ENCODE measurements around the gene GABRD.
"Not testable (repeated sequence)": the region's sequence is repeated elsewhere in the genome, so short reads cannot be mapped to it uniquely, and the experiment has no call there.

The GABRD gene

DNA sequence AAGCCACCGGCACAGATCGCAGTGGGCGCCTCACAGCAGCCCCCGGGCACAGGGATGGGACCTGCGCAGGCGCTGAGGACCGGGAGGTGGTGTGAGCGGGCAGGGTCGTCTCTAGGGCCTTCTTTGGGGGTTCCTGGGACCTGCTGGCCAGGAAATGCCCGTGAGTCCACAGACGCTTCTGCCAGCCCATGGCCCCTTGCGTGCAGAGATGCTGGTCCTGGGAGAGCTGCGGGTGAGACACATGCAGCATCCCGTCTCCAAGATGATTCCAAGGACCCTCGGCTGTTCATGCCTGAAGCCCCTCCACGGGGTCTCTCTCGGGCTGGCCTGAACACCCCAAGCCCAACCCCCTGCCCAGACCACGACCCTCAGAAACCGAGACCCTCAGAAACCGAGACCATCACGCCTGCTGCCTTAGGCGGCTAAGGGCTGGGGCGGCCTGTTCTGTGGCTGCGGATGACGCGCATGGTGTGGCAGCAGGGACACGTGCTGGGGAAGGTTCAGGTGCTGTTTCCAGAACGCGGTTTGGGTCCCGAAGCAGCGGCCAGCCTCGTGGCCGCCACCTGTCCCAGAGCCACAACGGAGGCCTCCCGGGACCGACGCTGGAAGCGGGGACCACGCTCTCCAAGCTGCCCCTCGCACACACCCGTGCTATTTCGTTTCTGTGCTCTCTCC, 38.5 kb upstream of the GABRD start:
- Mint-ChIP-seq H3K27me3 (peaks cover under 1% of the 10 kb centered on the region), H3K4me3 (no peak overlapping the region), H3K36me3 (ENCODE audit: low read depth) (no peaks in the 10 kb centered on the region), H3K27ac (no peak overlapping the region), H3K4me1 (ENCODE audit: low read depth) (no peaks in the 10 kb centered on the region), H3K9me3 (no peaks in the 10 kb centered on the region)
- no peak for DNase-seq

- Mint-ChIP-seq H3K36me3 (ENCODE audit: low read depth) (no peaks in the 10 kb centered on the region), H3K27me3 (no peaks in the 10 kb centered on the region), H3K4me3 (no peak overlapping the region), H3K27ac (no peak overlapping the region), H3K9me3 (no peaks in the 10 kb centered on the region), H3K4me1 (ENCODE audit: low read depth) (no peaks in the 10 kb centered on the region)
- no peak for DNase-seq
Observed at GRCh38 chr1:1981142-1981500, 38.0 kb upstream of the GABRD start.

DNA sequence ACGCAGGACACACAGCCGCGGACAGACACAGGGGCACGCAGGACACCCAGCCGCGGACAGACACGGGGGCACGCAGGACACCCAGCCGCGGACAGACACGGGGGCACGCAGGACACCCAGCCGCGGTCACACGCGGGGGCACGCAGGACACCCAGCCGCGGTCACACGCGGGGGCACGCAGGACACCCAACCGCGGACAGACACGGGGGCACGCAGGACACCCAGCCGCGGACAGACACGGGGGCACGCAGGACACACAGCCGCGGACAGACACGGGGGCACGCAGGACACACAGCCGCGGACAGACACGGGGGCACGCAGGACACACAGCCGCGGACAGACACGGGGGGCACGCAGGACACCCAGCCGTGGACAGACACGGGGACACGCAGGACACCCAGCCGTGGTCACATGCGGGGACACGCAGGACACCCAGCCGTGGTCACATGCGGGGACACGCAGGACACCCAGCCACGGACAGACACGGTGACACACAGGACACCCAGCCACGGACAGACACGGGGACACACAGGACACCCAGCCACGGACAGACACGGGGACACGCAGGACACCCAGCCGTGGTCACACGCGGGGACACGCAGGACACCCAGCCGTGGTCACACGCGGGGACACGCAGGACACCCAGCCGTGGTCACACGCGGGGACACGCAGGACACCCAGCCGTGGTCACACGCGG, 37.4 kb upstream of the GABRD start:
- not testable (repeated sequence) for H3K36me3 Mint-ChIP-seq (ENCODE audit: low read depth); H3K27me3 Mint-ChIP-seq; H3K9me3 Mint-ChIP-seq; H3K4me1 Mint-ChIP-seq (ENCODE audit: low read depth); H3K27ac Mint-ChIP-seq; H3K4me3 Mint-ChIP-seq; DNase-seq

GRCh38 chr1:1982379-1983232, 36.5 kb upstream of the GABRD start:
- peaks cover 5% of the 10 kb centered on the region for H3K27me3 Mint-ChIP-seq
- no peak overlapping the region for H3K4me3 Mint-ChIP-seq
- no peaks in the 10 kb centered on the region for H3K9me3 Mint-ChIP-seq
- no peaks in the 10 kb centered on the region for H3K4me1 Mint-ChIP-seq (ENCODE audit: low read depth)
- no peak overlapping the region for H3K27ac Mint-ChIP-seq
- no peaks in the 10 kb centered on the region for H3K36me3 Mint-ChIP-seq (ENCODE audit: low read depth)
- no peak for DNase-seq

GRCh38 chr1:1984560-1985070, 34.5 kb upstream of the GABRD start:
- Mint-ChIP-seq H3K27ac (no peak overlapping the region), H3K27me3 (peaks cover 20% of the 10 kb centered on the region), H3K36me3 (ENCODE audit: low read depth) (no peaks in the 10 kb centered on the region), H3K4me1 (ENCODE audit: low read depth) (peaks cover 7% of the 10 kb centered on the region), H3K4me3 (no peak overlapping the region), H3K9me3 (no peaks in the 10 kb centered on the region)
- no peak for DNase-seq

- no peak overlapping the region for H3K4me3 Mint-ChIP-seq
- no peaks in the 10 kb centered on the region for H3K36me3 Mint-ChIP-seq (ENCODE audit: low read depth)
- peaks cover 22% of the 10 kb centered on the region for H3K27me3 Mint-ChIP-seq
- H3K27ac Mint-ChIP-seq: no peak overlapping the region
- no peaks in the 10 kb centered on the region for H3K9me3 Mint-ChIP-seq
- DNase-seq: no peak
- peaks cover 7% of the 10 kb centered on the region for H3K4me1 Mint-ChIP-seq (ENCODE audit: low read depth)
Observed at GRCh38 chr1:1985375-1986050, 33.6 kb upstream of the GABRD start.

DNA sequence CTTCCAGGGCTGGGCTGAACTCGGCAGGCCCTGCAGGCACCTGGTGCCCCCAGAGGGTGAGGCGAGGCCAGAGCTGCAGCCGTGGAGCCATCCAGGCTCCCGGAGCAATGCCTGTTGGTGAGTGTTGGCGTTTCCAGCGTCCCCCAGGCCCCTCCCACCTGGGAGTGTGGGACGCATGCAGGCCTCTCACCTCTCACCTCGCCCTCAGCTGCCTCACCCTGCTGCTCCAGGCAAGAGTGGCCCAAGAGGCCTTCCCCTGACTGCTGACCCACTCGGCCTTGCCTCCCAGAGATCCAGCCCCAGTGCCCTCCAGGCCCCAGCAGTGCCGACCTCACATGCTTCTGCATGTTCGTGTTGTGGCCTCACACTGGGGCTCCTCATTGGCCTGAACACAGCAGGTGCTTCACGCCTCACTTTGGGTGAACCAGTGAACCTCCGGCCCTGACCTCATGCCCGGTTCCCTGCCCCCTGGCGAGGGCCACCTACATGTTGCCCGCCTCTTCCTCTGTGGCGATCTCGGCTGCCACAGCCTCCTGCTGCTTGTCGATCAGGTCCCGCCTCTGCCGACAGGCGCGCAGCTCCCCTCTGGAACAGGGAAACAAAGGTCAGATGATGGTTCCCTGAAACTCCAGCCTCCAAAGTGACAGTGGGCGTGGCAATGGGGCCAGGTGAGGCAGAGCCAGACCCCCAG, 32.5 kb upstream of the GABRD start:
- Mint-ChIP-seq H3K27ac (no peak overlapping the region), H3K9me3 (no peaks in the 10 kb centered on the region), H3K36me3 (ENCODE audit: low read depth) (no peaks in the 10 kb centered on the region), H3K4me3 (no peak overlapping the region), H3K27me3 (peaks cover 28% of the 10 kb centered on the region), H3K4me1 (ENCODE audit: low read depth) (peaks cover 7% of the 10 kb centered on the region)
- no peak for DNase-seq

DNA sequence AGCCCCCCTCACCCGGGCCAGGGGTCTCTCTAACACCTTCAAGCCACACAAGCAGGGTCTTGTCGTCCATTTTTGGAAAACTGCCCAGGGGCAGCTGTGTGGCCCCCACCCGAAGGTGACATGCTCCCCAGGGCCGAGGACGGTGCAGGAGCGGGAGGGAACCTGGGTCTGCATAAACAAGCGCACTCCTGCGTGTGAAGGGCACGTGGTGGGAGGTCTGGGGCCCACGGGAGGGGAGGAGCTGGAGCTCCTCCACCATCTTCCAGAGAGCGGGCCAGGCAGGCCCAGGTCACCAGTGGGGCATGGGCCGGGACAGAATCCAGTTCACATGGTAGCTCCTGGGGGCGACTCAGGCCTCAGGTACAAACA, 32.0 kb upstream of the GABRD start:
- Mint-ChIP-seq H3K9me3 (no peaks in the 10 kb centered on the region), H3K27ac (no peak overlapping the region), H3K27me3 (peaks cover 28% of the 10 kb centered on the region), H3K4me1 (ENCODE audit: low read depth) (peaks cover 7% of the 10 kb centered on the region), H3K36me3 (ENCODE audit: low read depth) (no peaks in the 10 kb centered on the region), H3K4me3 (no peak overlapping the region)
- no peak for DNase-seq

DNA sequence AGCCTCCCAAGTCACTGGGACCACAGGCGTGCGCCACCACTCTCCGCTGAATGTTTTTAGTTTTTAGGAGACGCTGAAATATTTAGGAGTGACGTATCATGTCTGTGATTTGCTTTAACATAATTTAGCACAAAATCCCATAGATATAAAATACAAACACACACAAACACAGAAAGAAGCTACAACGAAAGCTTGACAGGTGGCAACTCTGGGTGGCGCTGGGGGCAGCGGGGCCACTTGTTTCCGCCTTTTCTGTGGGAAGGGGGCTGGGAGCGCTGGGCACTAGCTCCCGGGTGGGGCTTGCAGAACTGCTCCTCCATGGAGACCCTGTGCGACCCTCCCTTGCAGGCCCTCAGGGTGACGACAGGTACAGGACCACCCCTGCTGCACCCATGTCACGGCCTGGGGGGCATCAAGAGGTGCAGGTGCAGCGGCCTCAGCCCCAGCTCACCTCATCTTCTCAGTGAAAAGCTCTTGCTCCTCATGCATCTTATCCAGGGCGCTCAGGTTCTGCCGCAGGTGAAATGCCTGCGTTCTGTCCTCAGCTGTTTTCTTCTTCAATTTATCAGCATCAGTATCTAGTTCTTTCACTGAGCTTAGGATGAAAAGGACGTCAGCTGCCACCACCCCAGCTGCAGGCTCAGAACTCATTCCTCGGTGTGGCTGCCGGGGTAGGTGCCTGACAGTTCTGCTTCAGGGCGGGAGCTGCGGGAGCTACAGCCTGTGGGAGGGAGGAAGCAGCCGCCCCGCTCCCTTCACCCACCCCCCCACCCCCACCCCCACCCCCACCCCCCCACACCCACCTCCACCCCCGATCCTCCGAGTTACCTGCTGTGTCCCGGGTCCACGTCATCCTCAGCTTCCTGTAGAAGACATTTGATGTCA, 30.8 kb upstream of the GABRD start:
- peaks cover 7% of the 10 kb centered on the region for H3K4me1 Mint-ChIP-seq (ENCODE audit: low read depth)
- H3K9me3 Mint-ChIP-seq: no peaks in the 10 kb centered on the region
- H3K36me3 Mint-ChIP-seq (ENCODE audit: low read depth): no peaks in the 10 kb centered on the region
- no peak overlapping the region for H3K27ac Mint-ChIP-seq
- no peak for DNase-seq
- no peak overlapping the region for H3K4me3 Mint-ChIP-seq
- H3K27me3 Mint-ChIP-seq: peaks cover 28% of the 10 kb centered on the region

GRCh38 chr1:1989102-1989542, 30.0 kb upstream of the GABRD start:
- no peaks in the 10 kb centered on the region for H3K36me3 Mint-ChIP-seq (ENCODE audit: low read depth)
- no peak overlapping the region for H3K27ac Mint-ChIP-seq
- DNase-seq: no peak
- H3K27me3 Mint-ChIP-seq: peaks cover 28% of the 10 kb centered on the region
- H3K9me3 Mint-ChIP-seq: no peaks in the 10 kb centered on the region
- H3K4me3 Mint-ChIP-seq: no peak overlapping the region
- H3K4me1 Mint-ChIP-seq (ENCODE audit: low read depth): peaks cover 7% of the 10 kb centered on the region

DNA sequence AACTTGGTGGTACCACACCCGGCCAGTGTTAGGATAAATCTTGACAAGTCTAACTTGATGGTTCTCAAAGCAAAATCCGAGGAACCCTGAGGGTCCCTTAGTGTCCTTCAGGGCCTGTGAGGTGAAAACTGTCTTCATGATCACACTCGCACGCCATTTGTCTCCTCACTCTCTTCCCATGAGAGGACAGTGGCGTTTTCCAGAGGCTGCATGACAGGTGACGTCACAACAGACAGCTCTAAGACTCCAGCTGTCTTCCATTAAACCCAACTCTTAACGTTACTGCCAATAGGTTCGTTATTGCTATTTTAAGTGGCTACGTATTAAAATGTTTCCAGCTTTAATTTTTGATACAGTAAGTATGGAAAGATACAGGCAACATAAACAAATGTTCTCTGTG, 29.4 kb upstream of the GABRD start:
- H3K27me3 Mint-ChIP-seq: peaks cover 28% of the 10 kb centered on the region
- H3K4me3 Mint-ChIP-seq: no peak overlapping the region
- H3K36me3 Mint-ChIP-seq (ENCODE audit: low read depth): no peaks in the 10 kb centered on the region
- peaks cover 7% of the 10 kb centered on the region for H3K4me1 Mint-ChIP-seq (ENCODE audit: low read depth)
- DNase-seq: no peak
- no peak overlapping the region for H3K27ac Mint-ChIP-seq
- no peaks in the 10 kb centered on the region for H3K9me3 Mint-ChIP-seq

DNA sequence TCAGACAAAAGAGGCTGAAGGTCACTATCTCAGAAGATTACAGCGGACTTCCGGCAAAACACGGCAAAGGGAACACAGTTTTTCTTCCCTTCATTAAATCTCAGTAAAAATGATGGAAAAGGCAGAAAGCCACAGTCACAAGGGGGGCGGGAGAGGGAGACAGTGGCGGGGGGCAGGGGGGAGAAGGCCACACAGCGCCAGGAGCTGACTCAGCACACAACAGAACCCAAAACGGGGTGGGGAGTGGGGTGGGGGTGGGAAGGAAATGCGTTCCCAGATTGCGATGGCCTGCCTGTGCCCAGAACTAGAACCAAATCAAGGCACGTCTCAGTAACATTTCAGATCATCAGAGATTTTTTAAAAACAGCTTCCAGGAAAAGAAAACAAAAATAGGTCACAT, 28.9 kb upstream of the GABRD start:
- no peaks in the 10 kb centered on the region for H3K9me3 Mint-ChIP-seq
- peaks cover 7% of the 10 kb centered on the region for H3K4me1 Mint-ChIP-seq (ENCODE audit: low read depth)
- peaks cover 28% of the 10 kb centered on the region for H3K27me3 Mint-ChIP-seq
- no peak overlapping the region for H3K27ac Mint-ChIP-seq
- no peak for DNase-seq
- no peak overlapping the region for H3K4me3 Mint-ChIP-seq
- H3K36me3 Mint-ChIP-seq (ENCODE audit: low read depth): no peaks in the 10 kb centered on the region

DNA sequence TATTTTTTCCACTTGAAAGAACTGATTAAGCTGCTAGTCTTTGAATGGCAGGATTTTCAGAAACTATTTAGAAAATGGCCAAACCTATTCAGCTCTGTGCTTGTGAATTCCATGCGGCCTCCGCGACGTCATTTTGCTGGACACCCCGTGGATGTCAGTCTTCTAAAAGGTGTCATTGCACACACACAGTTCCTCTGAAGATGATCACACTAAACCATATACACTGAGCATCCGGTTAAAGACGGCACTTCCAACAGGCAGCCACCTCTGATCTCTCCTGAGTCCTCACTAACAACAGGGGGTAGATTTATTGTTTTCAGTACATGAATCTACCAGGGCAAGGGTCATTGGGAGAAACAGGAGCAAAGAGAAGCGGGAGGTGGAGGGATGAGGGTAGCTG, 24.6 kb upstream of the GABRD start:
- Mint-ChIP-seq H3K4me3 (no peak overlapping the region), H3K9me3 (no peaks in the 10 kb centered on the region), H3K27ac (no peak overlapping the region), H3K36me3 (ENCODE audit: low read depth) (no peaks in the 10 kb centered on the region), H3K27me3 (peaks cover 24% of the 10 kb centered on the region), H3K4me1 (ENCODE audit: low read depth) (peaks cover 5% of the 10 kb centered on the region)
- no peak for DNase-seq

All from activated T-cell treated with anti-CD3 and anti-CD28 coated beads, Interleukin-2, amount 50 U/mL, for 24 hours (primary cell).